MM.1S (cell line): ENCODE results near the gene STXBP1.

Experiments used
- DNase-seq: peaks from one replicate; pipeline ENCODE4 v3.0.0-alpha.2; 2015
- H2AFZ ChIP-seq: fragments of 300-600 bp; sonication (generic); 2 replicates; pipeline ENCODE4 v1.6.0; 2016; ENCODE audit warnings: antibody characterized with exemption, low read length
- H3F3A ChIP-seq: fragments of 300-600 bp; sonication (generic); 2 replicates; pipeline ENCODE4 v1.6.1; 2016; ENCODE audit warnings: mild to moderate bottlenecking, antibody characterized with exemption, low read length, moderate library complexity, mixed read lengths; ENCODE audit not compliant: insufficient read depth
- H3K27ac ChIP-seq: fragments of 300-600 bp; sonication (generic); 2 replicates; pipeline ENCODE4 v1.5.1; 2016; ENCODE audit warnings: mild to moderate bottlenecking, low read length
- H3K27me3 ChIP-seq: fragments of 300-600 bp; sonication (generic); replicated peaks from 2 replicates; pipeline ENCODE4 v1.6.0; 2016; ENCODE audit warnings: low read length; ENCODE audit not compliant: insufficient read depth
- H3K36me3 ChIP-seq: fragments of 300-600 bp; sonication (generic); replicated peaks from 2 replicates; pipeline ENCODE4 v1.6.1; 2016; ENCODE audit warnings: mild to moderate bottlenecking, low read length, mixed read lengths; ENCODE audit not compliant: insufficient read depth
- H3K4me1 ChIP-seq: fragments of 300-600 bp; sonication (generic); 2 replicates; pipeline ENCODE4 v1.6.1; 2016; ENCODE audit warnings: low read length, mixed read lengths
- H3K4me2 ChIP-seq: fragments of 300-600 bp; sonication (generic); 2 replicates; pipeline ENCODE4 v1.6.0; 2016; ENCODE audit warnings: low read depth, low read length
- H3K4me3 ChIP-seq: fragments of 300-600 bp; sonication (generic); 2 replicates; pipeline ENCODE4 v1.5.1; 2016; ENCODE audit warnings: low read length, mixed read lengths
- H3K79me2 ChIP-seq: fragments of 300-600 bp; sonication (generic); 2 replicates; pipeline ENCODE4 v1.6.1; 2016; ENCODE audit warnings: mixed run types, low read length, mixed read lengths
- H3K9ac ChIP-seq: fragments of 300-600 bp; sonication (generic); 2 replicates; pipeline ENCODE4 v1.6.1; 2016; ENCODE audit warnings: low read length, mixed read lengths
- H3K9me2 ChIP-seq: fragments of 300-600 bp; sonication (generic); replicated peaks from 2 replicates; pipeline ENCODE4 v1.6.1; 2016; ENCODE audit warnings: mild to moderate bottlenecking, low read length, mixed read lengths; ENCODE audit not compliant: insufficient read depth
- H3K9me3 ChIP-seq: fragments of 300-600 bp; sonication (generic); replicated peaks from 2 replicates; pipeline ENCODE4 v1.6.1; 2016; ENCODE audit warnings: mild to moderate bottlenecking, low read length, mixed read lengths; ENCODE audit not compliant: insufficient read depth
- H4K20me1 ChIP-seq: fragments of 300-600 bp; sonication (generic); 2 replicates; pipeline ENCODE4 v1.6.1; 2016; ENCODE audit warnings: mild to moderate bottlenecking, low read length, moderate library complexity, mixed read lengths; ENCODE audit not compliant: insufficient read depth
- CTCF ChIP-seq: fragments of 300-600 bp; sonication (generic); IDR thresholded peaks from 2 replicates; pipeline ENCODE4 v1.5.1; 2016; ENCODE audit warnings: antibody characterized with exemption, low read length, mixed read lengths
- EZH2 ChIP-seq: fragments of 300-600 bp; sonication (generic); optimal IDR thresholded peaks from 2 replicates; pipeline ENCODE3; 2017; ENCODE audit warnings: low read depth, mild to moderate bottlenecking, antibody characterized with exemption, low read length, mixed read lengths
- EZH2phosphoT487 ChIP-seq: fragments of 300-600 bp; sonication (generic); IDR thresholded peaks from 2 replicates; pipeline ENCODE4 v1.6.1; 2018; ENCODE audit warnings: antibody characterized with exemption, low read length

STXBP1 gene

GRCh38 chr9:127563579-127563978 lies 48.5 kb upstream of the STXBP1 start:
- Histone ChIP-seq H3K9ac (no peak overlapping the region), H3K4me2 (no peak overlapping the region), H2AFZ (no peak overlapping the region), H3K27me3 (no peaks in the 10 kb centered on the region), H3K79me2 (no peaks in the 10 kb centered on the region), H3K9me3 (no peaks in the 10 kb centered on the region), H3F3A (no peaks in the 10 kb centered on the region), H3K4me3 (no peak overlapping the region), H3K36me3 (no peaks in the 10 kb centered on the region), H3K4me1 (no peaks in the 10 kb centered on the region), H3K9me2 (no peaks in the 10 kb centered on the region), H4K20me1 (no peaks in the 10 kb centered on the region), H3K27ac (no peak overlapping the region)
- TF ChIP-seq CTCF (no peak), EZH2phosphoT487 (no peak), EZH2 (no peak)
- no peak for DNase-seq

- TF ChIP-seq EZH2: no peak
- no peak for TF ChIP-seq CTCF
- no peak for TF ChIP-seq EZH2phosphoT487
- H3K9ac ChIP-seq: no peak overlapping the region
- no peak overlapping the region for H3K27ac ChIP-seq
- H3K36me3 ChIP-seq: no peaks in the 10 kb centered on the region
- H3K79me2 ChIP-seq: no peaks in the 10 kb centered on the region
- H3K4me3 ChIP-seq: no peak overlapping the region
- H3K27me3 ChIP-seq: no peaks in the 10 kb centered on the region
- no peak overlapping the region for H3K4me2 ChIP-seq
- H3F3A ChIP-seq: peaks cover 2% of the 10 kb centered on the region; the same call in 1 of the 2 replicates
- H3K9me2 ChIP-seq: no peaks in the 10 kb centered on the region
- H3K4me1 ChIP-seq: peaks cover 8% of the 10 kb centered on the region
- no peaks in the 10 kb centered on the region for H4K20me1 ChIP-seq
- no peak overlapping the region for H2AFZ ChIP-seq
- no peaks in the 10 kb centered on the region for H3K9me3 ChIP-seq
- DNase-seq: no peak
These were observed 46.8 kb upstream of the STXBP1 start for GRCh38 chr9:127565231-127565630.

GRCh38 chr9:127566351-127567001 lies 45.6 kb upstream of the STXBP1 start:
- no peak for DNase-seq
- Histone ChIP-seq H3K4me2 (no peak overlapping the region), H3K27me3 (no peaks in the 10 kb centered on the region), H3F3A (peaks cover 6% of the 10 kb centered on the region; the same call in 1 of the 2 replicates), H3K9ac (no peak overlapping the region), H3K9me2 (no peaks in the 10 kb centered on the region), H3K36me3 (no peaks in the 10 kb centered on the region), H3K79me2 (no peaks in the 10 kb centered on the region), H3K27ac (no peak overlapping the region), H3K4me3 (no peak overlapping the region), H4K20me1 (no peaks in the 10 kb centered on the region), H2AFZ (no peak overlapping the region), H3K4me1 (peaks cover 14% of the 10 kb centered on the region), H3K9me3 (no peaks in the 10 kb centered on the region)
- no peak for TF ChIP-seq CTCF
- no peak for TF ChIP-seq EZH2phosphoT487
- no peak for TF ChIP-seq EZH2
